ENCODE results near the gene TMSB4X.
"Not testable (repeated sequence)": the region's sequence is repeated elsewhere in the genome, so short reads cannot be mapped to it uniquely, and the experiment has no call there.

Gene TMSB4X

DNA sequence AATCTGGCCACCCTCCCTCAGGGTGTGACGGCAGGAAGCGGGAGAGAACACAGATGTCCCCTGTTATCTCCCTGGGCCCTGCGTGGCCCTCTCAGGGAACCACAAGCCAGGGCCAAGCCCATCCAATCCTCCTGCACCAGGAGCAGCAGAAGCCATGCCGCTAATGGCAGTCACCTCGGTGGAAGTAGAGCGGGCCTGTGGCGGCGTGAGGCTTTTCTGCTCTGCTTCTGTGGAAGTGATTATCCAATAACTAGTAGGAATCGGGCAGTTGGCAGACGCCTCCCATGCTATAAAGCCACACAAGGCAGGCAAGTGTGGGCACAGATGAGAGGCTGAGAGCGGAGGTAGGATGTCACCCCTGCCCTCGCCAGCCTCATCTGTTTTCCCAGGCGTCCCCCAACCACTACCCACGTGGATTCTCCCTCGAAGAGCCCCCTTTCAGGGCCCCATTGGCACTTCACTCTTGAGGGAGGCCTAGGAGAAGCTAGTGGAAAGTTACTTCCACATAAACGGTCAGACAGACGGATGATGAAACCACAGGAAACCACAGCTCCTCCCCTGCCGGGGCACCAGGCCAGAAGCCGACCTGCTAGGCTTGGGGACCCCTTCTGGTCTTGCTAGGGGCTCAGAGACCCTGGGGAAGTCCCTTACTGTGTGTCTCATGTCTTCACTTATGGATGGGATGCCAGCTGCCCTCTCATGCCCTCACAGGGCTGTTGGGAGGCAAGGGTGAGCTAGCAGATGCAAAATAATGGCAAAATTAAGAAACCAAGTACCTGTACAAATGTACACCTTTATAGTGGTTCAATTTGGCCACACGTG, 18.8 kb upstream of the TMSB4X start:
- Histone ChIP-seq H3K27me3 (ENCODE audit: control insufficient read depth in 1 of 2, insufficient read depth in 2 of 2, low read length in 2 of 2) (peaks cover 0 to 4% of the 10 kb centered on the region in 2 donors), H3K36me3 (ENCODE audit: insufficient read depth, low read length) (no peaks in the 10 kb centered on the region), H3K9ac (ENCODE audit: low read length) (no peak overlapping the region), H3K9me3 (ENCODE audit: low read length) (no peaks in the 10 kb centered on the region), H3K4me3 (ENCODE audit: low read depth in 1 of 2, low read length in 2 of 2) (no peak overlapping the region), H3K4me1 (ENCODE audit: insufficient read depth, low read length) (no peaks in the 10 kb centered on the region), H3K27ac (ENCODE audit: low read depth, low read length) (no peak overlapping the region)

DNA sequence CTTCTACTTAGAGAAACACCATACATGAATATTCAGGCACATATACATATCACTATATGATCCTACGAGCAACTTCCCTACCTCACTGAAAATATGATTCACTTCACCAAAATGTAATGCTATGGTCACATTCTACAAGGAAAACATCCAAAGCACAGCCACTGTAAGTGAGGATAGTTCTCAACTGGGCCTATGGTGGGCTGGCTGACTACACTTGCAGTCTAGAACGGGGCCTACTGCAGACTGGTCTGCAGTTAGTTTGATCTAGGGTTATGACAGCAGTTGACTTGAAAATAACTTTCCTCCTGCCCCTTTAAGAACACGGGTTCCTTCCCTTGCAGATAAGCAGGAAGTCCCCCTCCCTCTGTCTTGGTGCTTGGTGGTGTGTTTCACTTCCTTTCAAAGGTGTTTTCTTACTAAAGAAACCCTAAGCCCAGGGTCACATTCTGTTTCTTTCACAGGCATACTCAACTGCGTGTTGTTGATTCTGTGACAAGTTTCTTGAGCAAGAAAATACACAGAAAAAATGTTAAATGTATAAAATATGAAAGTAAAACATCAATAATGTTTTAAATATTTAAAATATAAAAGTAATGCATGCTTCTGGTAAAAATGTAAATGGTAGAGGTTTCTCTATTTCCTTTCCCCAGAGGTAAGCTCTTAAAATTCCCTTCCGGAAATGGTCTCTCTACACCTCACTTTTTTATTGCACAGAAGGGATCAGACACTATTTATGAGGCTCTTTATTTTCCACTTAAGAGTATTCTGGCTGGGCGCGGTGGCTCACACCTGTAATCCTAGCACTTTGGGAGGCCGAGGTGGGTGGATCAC, 18.0 kb upstream of the TMSB4X start:
- Histone ChIP-seq H3K9ac (ENCODE audit: low read length) (no peak overlapping the region), H3K9me3 (ENCODE audit: low read length) (no peaks in the 10 kb centered on the region), H3K36me3 (ENCODE audit: insufficient read depth, low read length) (no peaks in the 10 kb centered on the region), H3K27me3 (ENCODE audit: control insufficient read depth in 1 of 2, insufficient read depth in 2 of 2, low read length in 2 of 2) (peaks cover 0 to 4% of the 10 kb centered on the region in 2 donors), H3K4me3 (ENCODE audit: low read depth in 1 of 2, low read length in 2 of 2) (no peak overlapping the region), H3K4me1 (ENCODE audit: insufficient read depth, low read length) (no peaks in the 10 kb centered on the region), H3K27ac (ENCODE audit: low read depth, low read length) (no peak overlapping the region)

DNA sequence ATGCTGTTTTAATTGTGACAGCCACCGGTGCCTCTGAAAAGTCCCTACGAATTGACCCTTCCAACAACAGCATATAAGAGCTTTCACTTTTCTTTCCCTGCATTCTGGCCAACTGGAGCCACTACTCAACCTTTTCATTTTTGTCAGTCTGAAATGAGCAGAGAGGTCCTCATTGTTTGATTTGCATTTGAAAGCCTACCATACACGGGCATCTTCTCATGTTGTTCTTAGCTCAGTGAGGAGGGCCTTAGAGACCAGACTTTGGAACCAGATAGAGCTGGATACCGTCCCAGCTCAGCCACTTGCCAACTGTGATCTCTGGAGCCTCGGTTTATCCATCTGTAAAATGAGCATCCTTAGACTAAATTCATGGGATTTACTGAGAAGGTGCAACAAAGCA, 16.9 kb upstream of the TMSB4X start:
- no peak overlapping the region for H3K9ac ChIP-seq (ENCODE audit: low read length)
- no peaks in the 10 kb centered on the region for H3K36me3 ChIP-seq (ENCODE audit: insufficient read depth, low read length)
- H3K4me3 ChIP-seq (ENCODE audit: low read depth in 1 of 2, low read length in 2 of 2), result no peak overlapping the region
- H3K27ac ChIP-seq (ENCODE audit: low read depth, low read length), result no peak overlapping the region
- peaks cover 0 to 4% of the 10 kb centered on the region in 2 donors for H3K27me3 ChIP-seq (ENCODE audit: control insufficient read depth in 1 of 2, insufficient read depth in 2 of 2, low read length in 2 of 2)
- no peaks in the 10 kb centered on the region for H3K9me3 ChIP-seq (ENCODE audit: low read length)
- H3K4me1 ChIP-seq (ENCODE audit: insufficient read depth, low read length), result no peaks in the 10 kb centered on the region

DNA sequence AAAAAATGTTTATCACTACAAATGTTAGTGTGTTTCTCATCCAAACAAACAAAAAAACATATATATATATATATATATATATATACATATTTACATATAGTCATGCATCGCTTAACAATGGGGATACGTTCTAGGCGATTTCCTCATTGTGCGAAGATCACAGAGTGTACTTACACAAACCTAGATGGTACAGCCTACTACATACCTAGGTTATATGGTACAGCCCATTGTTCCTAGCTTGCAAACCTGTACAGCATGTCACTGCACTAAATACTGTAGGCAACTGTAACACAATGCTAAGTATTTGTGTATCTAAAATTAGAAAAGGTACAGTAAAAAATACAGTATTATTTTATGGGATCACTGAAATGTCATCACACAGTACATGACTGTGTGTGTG, 16.4 kb upstream of the TMSB4X start:
- no peaks in the 10 kb centered on the region for H3K36me3 ChIP-seq (ENCODE audit: insufficient read depth, low read length)
- peaks cover 0 to 4% of the 10 kb centered on the region in 2 donors for H3K27me3 ChIP-seq (ENCODE audit: control insufficient read depth in 1 of 2, insufficient read depth in 2 of 2, low read length in 2 of 2)
- no peak overlapping the region for H3K9ac ChIP-seq (ENCODE audit: low read length)
- H3K27ac ChIP-seq (ENCODE audit: low read depth, low read length), result no peak overlapping the region
- H3K9me3 ChIP-seq (ENCODE audit: low read length), result no peaks in the 10 kb centered on the region
- H3K4me1 ChIP-seq (ENCODE audit: insufficient read depth, low read length), result no peaks in the 10 kb centered on the region
- H3K4me3 ChIP-seq (ENCODE audit: low read depth in 1 of 2, low read length in 2 of 2), result no peak overlapping the region

DNA sequence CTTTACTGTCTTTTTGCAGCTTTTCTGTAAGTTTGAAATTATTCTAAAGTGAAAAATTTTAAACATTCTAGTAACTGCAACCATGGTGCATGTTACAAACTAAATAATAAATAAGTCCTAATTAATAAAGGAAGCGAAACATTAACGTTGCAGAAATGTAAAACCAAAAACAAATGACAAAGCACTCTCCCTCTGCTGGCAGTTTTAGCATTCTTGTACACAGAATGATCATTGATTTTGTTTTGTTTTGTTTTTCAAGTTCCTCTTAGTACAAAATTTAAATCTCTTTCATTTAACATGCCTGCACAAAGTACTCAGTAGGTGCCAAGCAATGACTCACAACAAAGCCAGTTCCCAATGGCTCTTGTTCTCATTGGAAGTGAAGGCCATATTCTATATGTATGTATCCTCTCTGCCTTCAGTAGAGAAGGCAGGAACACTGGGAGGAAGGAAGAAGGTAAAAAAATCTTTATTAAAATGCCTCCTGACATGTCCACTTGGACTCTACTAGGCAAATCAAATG, 13.7 kb upstream of the TMSB4X start:
- Histone ChIP-seq H3K4me1 (ENCODE audit: insufficient read depth, low read length) (no peaks in the 10 kb centered on the region), H3K4me3 (ENCODE audit: low read depth in 1 of 2, low read length in 2 of 2) (no peak overlapping the region), H3K9ac (ENCODE audit: low read length) (no peak overlapping the region), H3K27me3 (ENCODE audit: control insufficient read depth in 1 of 2, insufficient read depth in 2 of 2, low read length in 2 of 2) (no peaks in the 10 kb centered on the region), H3K36me3 (ENCODE audit: insufficient read depth, low read length) (no peaks in the 10 kb centered on the region), H3K9me3 (ENCODE audit: low read length) (no peaks in the 10 kb centered on the region), H3K27ac (ENCODE audit: low read depth, low read length) (no peak overlapping the region)

DNA sequence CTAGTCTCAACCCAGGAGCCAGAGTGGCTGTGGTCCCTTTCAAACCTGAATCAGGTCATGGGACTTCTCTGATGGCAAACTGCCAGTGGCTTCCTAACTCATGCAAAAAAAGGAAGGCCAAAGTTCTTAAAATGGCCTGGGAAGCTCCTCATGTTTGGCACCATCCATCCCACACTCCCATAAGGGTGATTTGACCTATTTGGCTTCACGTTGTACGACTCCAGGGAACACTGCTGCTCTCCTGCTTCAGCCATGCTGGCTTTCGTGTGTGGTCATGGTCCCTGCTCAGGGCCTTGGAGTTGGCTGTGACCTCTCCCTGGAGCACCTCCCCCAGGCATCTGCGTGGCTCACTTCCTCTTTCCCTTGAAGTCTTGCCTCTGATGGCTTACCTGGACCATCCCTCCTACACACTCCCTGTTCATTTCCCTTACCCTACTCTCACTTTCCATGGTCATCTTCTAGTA, 12.8 kb upstream of the TMSB4X start:
- Histone ChIP-seq H3K9ac (ENCODE audit: low read length) (no peak overlapping the region), H3K36me3 (ENCODE audit: insufficient read depth, low read length) (no peaks in the 10 kb centered on the region), H3K9me3 (ENCODE audit: low read length) (no peaks in the 10 kb centered on the region), H3K27ac (ENCODE audit: low read depth, low read length) (no peak overlapping the region), H3K4me3 (ENCODE audit: low read depth in 1 of 2, low read length in 2 of 2) (no peak overlapping the region), H3K4me1 (ENCODE audit: insufficient read depth, low read length) (no peaks in the 10 kb centered on the region), H3K27me3 (ENCODE audit: control insufficient read depth in 1 of 2, insufficient read depth in 2 of 2, low read length in 2 of 2) (no peaks in the 10 kb centered on the region)

DNA sequence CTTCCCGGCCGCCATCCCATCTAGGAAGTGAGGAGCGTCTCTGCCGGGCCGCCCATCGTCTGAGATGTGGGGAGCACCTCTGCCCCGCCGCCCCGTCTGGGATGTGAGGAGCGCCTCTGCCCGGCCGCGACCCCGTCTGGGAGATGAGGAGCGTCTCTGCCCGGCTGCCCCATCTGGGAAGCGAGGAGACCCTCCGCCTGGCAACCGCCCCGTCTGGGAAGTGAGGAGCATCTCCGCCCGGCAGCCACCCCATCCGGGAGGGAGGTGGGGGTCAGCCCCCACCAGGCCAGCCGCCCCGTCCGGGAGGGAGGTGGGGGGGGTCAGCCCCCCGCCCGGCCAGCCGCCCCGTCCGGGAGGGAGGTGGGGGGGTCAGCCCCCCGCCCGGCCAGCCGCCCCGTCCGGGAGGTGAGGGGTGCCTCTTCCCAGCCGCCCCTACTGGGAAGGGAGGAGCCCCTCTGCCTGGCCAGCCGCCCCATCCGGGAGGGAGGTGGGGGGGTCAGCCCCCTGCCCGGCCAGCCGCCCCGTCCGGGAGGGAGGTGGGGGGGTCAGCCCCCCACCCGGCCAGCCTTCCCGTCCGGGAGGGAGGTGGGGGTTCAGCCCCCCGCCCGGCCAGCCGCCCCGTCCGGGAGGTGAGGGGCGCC, 11.6 kb upstream of the TMSB4X start:
- not testable (repeated sequence) for H3K4me1 ChIP-seq (ENCODE audit: insufficient read depth, low read length); H3K27ac ChIP-seq (ENCODE audit: low read depth, low read length); H3K27me3 ChIP-seq (ENCODE audit: control insufficient read depth in 1 of 2, insufficient read depth in 2 of 2, low read length in 2 of 2); H3K9me3 ChIP-seq (ENCODE audit: low read length); H3K4me3 ChIP-seq (ENCODE audit: low read depth in 1 of 2, low read length in 2 of 2); H3K36me3 ChIP-seq (ENCODE audit: insufficient read depth, low read length); H3K9ac ChIP-seq (ENCODE audit: low read length)

DNA sequence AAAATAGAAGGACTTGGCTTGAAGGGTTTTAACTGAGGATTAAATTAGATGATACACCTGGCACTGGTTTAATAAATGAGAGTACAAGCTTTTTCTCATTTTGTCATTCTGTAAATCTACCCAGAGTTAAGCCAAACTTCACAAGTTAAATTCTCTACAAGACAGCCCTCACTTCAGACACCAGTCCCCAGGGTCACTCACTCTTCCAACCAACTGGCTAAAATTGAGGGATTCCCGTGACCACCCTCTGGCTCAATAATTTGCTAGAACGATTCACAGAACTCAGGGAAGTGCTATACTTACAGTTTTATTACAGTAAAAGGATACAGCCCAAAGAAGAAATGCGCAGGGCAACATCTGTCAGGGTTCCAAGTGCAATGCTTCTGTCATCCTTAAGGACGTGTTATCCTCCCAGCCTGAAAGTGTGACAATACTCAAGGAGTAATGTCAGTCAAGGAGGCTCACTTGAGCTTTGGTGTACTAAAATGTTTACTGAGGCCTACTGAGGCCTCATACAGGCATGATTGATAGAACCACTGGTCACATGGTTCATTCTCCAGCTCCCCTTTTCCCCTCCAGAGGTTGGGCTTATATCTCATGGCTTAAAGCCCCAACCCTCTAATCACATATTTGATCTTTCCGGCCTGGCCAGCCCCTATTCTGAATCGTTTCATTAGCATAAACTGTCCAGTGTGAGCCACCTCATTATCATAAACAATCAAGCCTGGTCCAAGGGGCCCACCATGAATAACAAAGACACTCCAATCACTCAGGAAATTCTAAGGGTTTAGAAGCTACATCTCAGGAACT, 9.6 kb upstream of the TMSB4X start:
- no peak overlapping the region for H3K9ac ChIP-seq (ENCODE audit: low read length)
- no peaks in the 10 kb centered on the region for H3K27me3 ChIP-seq (ENCODE audit: control insufficient read depth in 1 of 2, insufficient read depth in 2 of 2, low read length in 2 of 2)
- H3K4me3 ChIP-seq (ENCODE audit: low read depth in 1 of 2, low read length in 2 of 2), result no peak overlapping the region
- no peaks in the 10 kb centered on the region for H3K36me3 ChIP-seq (ENCODE audit: insufficient read depth, low read length)
- H3K9me3 ChIP-seq (ENCODE audit: low read length), result no peaks in the 10 kb centered on the region
- no peaks in the 10 kb centered on the region for H3K4me1 ChIP-seq (ENCODE audit: insufficient read depth, low read length)
- no peak overlapping the region for H3K27ac ChIP-seq (ENCODE audit: low read depth, low read length)

DNA sequence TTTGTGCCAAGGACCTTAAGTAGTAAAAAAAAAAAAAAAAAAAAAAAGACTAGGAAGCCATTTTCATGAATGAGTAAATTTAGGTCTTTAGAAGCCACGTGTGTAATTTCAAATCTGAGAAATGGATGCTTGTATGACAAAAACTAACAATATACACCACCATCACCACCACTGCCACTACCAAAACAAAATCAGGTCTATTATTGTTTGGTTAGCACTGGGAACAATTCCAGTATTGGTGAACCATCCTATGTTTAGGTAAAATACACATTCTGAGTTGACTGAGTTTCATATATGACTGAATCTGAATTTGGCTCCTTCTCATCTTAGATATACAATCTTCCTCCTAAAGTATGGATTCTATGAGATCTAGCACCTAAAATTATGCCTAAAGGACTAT, 8.8 kb upstream of the TMSB4X start:
- Histone ChIP-seq H3K4me3 (ENCODE audit: low read depth in 1 of 2, low read length in 2 of 2) (no peak overlapping the region), H3K9ac (ENCODE audit: low read length) (no peak overlapping the region), H3K4me1 (ENCODE audit: insufficient read depth, low read length) (no peaks in the 10 kb centered on the region), H3K36me3 (ENCODE audit: insufficient read depth, low read length) (no peaks in the 10 kb centered on the region), H3K27me3 (ENCODE audit: control insufficient read depth in 1 of 2, insufficient read depth in 2 of 2, low read length in 2 of 2) (no peaks in the 10 kb centered on the region), H3K9me3 (ENCODE audit: low read length) (no peaks in the 10 kb centered on the region), H3K27ac (ENCODE audit: low read depth, low read length) (no peak overlapping the region)

DNA sequence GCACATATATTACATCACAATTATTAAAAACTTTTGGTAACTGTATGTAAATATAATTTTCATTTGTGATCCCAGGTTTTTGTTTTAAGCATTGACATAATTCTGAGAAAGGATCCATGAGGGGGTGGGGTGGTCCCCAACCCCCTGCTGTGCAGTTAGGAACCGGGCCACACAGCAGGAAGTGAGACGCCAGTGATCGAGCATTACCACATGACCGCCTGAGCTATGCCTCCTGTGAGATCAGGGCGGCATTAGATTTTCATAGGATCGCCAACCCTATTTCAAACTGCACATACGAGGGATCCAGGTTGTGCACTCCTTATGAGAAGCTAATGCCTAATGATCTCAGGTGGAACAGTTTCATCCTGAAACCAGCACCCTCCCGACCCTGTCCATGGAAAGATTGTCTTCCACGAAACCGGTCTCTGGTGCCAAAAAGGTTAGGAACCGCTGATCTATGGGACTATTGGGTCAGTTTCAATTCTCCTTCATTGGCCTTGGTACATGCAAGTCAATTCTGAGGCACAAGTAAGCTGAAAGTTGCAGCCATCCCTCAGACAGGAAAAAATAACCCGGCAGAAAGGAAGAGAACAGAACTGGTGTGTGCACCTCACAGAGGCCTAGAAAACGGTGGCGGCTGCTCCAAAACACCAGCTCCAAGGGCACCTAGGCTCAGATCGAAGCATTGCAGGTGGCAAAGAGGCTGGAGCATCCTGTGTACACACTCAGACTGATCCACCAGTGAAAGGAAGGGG, 7.0 kb upstream of the TMSB4X start:
- no peaks in the 10 kb centered on the region for H3K36me3 ChIP-seq (ENCODE audit: insufficient read depth, low read length)
- H3K9me3 ChIP-seq (ENCODE audit: low read length), result no peaks in the 10 kb centered on the region
- no peaks in the 10 kb centered on the region for H3K4me1 ChIP-seq (ENCODE audit: insufficient read depth, low read length)
- no peaks in the 10 kb centered on the region for H3K27me3 ChIP-seq (ENCODE audit: control insufficient read depth in 1 of 2, insufficient read depth in 2 of 2, low read length in 2 of 2)
- H3K9ac ChIP-seq (ENCODE audit: low read length), result no peak overlapping the region
- no peak overlapping the region for H3K27ac ChIP-seq (ENCODE audit: low read depth, low read length)
- H3K4me3 ChIP-seq (ENCODE audit: low read depth in 1 of 2, low read length in 2 of 2), result no peak overlapping the region
